ENCODE measurements around the gene ZNF438. TPM values are rescaled to one million over a fixed set of nuclear protein-coding genes. Genes with fewer than 3 reads are reported as not detected.
A peak's percentile ranks its signal among the peaks of the same experiment; 100 is the strongest.

ZNF438 gene
- total and polyA plus RNA-seq, 11 donors = 9.0 to 14.7 (median 13.2) TPM

GRCh38 chr10:30996481-30997005 lies 35.1 kb downstream of the ZNF438 start:
- H3K4me3 ChIP-seq = peak overlapping the region in 1 of 12 donors; percentile 53
- H3K9me3 ChIP-seq = peaks cover 0 to 15% (median 6%) of the 10 kb centered on the region in 12 donors
- H3K27ac ChIP-seq = peak overlapping the region in 1 of 12 donors; percentile 95
- intact Hi-C loops (cut with DNase I) = no loop called here
- peaks cover 0 to 13% (median 0%) of the 10 kb centered on the region in 9 donors for H3K36me3 ChIP-seq
- no peak for DNase-seq
- H3K27me3 ChIP-seq = no peaks in the 10 kb centered on the region
- TF ChIP-seq POLR2A (IDR thresholded peaks at IDR 0.05) (no peak), CTCF (IDR thresholded peaks at IDR 0.05) (no peak)
- peaks cover 3 to 65% (median 24%) of the 10 kb centered on the region in 12 donors for H3K4me1 ChIP-seq
- ATAC-seq = no peak

GRCh38 chr10:30995081-30995770 lies 36.4 kb downstream of the ZNF438 start:
- ATAC-seq (no peak), DNase-seq (no peak)
- H3K27me3 ChIP-seq = no peaks in the 10 kb centered on the region
- 92 to 97% (median 96%) methylated on average over 3 of the region's 3 CpGs for WGBS, 4 donors
- peaks cover 0 to 15% (median 6%) of the 10 kb centered on the region in 12 donors for H3K9me3 ChIP-seq
- peak overlapping the region in 1 of 12 donors; percentile 53 for H3K4me3 ChIP-seq
- peak overlapping the region in 2 of 12 donors; percentile 10 to 95 for H3K27ac ChIP-seq
- H3K36me3 ChIP-seq = peaks cover 0 to 13% (median 0%) of the 10 kb centered on the region in 9 donors
- intact Hi-C loops (cut with DNase I) = no loop called here
- no peak for TF ChIP-seq CTCF (IDR thresholded peaks at IDR 0.05)
- no peak for TF ChIP-seq POLR2A (IDR thresholded peaks at IDR 0.05)
- H3K4me1 ChIP-seq = peaks cover 3 to 60% (median 27%) of the 10 kb centered on the region in 12 donors

GRCh38 chr10:30993155-30993554 lies 38.5 kb downstream of the ZNF438 start:
- Histone ChIP-seq H3K27me3 (no peaks in the 10 kb centered on the region), H3K4me3 (no peak overlapping the region), H3K4me1 (peaks cover 0 to 64% (median 32%) of the 10 kb centered on the region in 12 donors), H3K27ac (peak overlapping the region in 8 of 12 donors; percentile 9 to 46 (median 36)), H3K9me3 (peaks cover 0 to 15% (median 6%) of the 10 kb centered on the region in 12 donors), H3K36me3 (peaks cover 0 to 13% (median 0%) of the 10 kb centered on the region in 9 donors)
- ATAC-seq (no peak), DNase-seq (no peak)
- WGBS, 4 donors = 89 to 100% (median 99%) methylated on average over 1 of the region's 1 CpG
- TF ChIP-seq CTCF (IDR thresholded peaks at IDR 0.05) (no peak), POLR2A (IDR thresholded peaks at IDR 0.05) (no peak)
- intact Hi-C loops (cut with DNase I) = loop anchor here in 1 of 10 donors (5.0 kb wide), 1 partner anchor 34 kb away; no protein-coding TSS in a partner anchor

- Histone ChIP-seq H3K4me1 (peaks cover 0 to 59% (median 33%) of the 10 kb centered on the region in 12 donors), H3K4me3 (no peak overlapping the region), H3K36me3 (peaks cover 0 to 13% (median 0%) of the 10 kb centered on the region in 9 donors), H3K9me3 (peaks cover 0 to 15% (median 6%) of the 10 kb centered on the region in 12 donors), H3K27me3 (no peaks in the 10 kb centered on the region), H3K27ac (peak overlapping the region in 8 of 12 donors; percentile 9 to 46 (median 36))
- peak in 1 of 5 donors; percentile 25 for DNase-seq
- ATAC-seq = peak in 2 of 4 donors; percentile 17 to 25
- WGBS, 4 donors = 50 to 60% (median 56%) methylated on average over 4 of the region's 4 CpGs
- intact Hi-C loops (cut with DNase I) = loop anchor here in 1 of 10 donors (5.0 kb wide), 1 partner anchor 35 kb away; no protein-coding TSS in a partner anchor
- TF ChIP-seq POLR2A (IDR thresholded peaks at IDR 0.05) (no peak), CTCF (IDR thresholded peaks at IDR 0.05) (no peak)
These were observed 39.0 kb downstream of the ZNF438 start for GRCh38 chr10:30992681-30993080.
